Activated naive CD8-positive, alpha-beta T cell treated with anti-CD3 and anti-CD28 coated beads, Interleukin-2, amount 50 U/mL, for 16 hours (primary cell): Measurements from ENCODE around the gene MTX3.

ENCODE experiments used
- DNase-seq: peaks from one replicate; pipeline ENCODE4 v3.0.0-alpha.2; 2020; ENCODE audit warnings: low read depth, low spot score

Gene MTX3

DNA sequence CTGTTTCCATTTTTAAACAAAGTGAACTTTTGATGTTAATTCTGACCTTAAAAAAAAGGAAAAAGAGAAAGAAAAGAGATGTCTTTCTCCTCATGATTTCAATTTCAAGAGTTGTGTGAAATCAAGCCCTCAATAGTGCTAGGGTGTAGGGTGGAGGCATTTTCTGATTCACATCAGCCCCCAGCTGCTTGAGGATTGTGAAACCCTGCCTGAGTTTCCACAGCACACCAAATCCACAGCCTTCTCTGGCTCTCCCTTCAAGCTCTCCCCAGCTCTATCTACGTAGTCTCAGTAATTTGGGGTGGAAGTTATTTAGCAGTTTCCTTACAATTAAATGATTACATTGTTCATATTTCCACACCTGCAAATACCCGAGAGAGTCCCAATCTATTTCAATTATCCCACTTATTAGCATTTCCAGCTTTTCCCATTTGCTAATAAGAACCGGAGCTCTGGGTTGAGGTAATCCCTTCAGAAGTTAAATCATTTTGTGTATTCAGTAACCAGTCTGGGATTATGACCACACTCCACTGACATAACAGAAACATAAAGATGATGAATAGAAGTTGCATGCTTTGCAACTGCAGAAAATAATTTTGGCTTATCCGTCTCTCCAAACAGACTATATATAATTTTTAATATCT, 54.9 kb downstream of the MTX3 start:
- no peak for DNase-seq

DNA sequence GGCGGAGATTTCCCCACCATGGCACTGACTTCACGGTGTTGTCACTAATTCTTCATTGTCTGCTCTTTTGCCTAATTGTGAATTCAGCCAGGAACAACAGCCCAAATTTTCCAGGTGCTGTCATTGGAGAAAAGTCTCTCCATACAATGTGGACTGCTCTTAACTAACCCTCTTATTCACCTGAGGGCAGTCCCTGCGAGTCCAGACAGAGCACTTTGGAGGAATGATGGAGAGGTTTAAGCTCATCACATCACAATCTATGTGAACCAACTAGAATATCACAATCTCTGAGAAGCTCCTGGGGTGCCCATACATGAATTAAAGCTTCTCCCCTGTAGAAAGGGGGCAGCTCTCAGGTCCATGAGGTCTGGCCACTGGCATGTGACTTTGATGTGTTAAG, 56.4 kb downstream of the MTX3 start:
- no peak for DNase-seq

DNA sequence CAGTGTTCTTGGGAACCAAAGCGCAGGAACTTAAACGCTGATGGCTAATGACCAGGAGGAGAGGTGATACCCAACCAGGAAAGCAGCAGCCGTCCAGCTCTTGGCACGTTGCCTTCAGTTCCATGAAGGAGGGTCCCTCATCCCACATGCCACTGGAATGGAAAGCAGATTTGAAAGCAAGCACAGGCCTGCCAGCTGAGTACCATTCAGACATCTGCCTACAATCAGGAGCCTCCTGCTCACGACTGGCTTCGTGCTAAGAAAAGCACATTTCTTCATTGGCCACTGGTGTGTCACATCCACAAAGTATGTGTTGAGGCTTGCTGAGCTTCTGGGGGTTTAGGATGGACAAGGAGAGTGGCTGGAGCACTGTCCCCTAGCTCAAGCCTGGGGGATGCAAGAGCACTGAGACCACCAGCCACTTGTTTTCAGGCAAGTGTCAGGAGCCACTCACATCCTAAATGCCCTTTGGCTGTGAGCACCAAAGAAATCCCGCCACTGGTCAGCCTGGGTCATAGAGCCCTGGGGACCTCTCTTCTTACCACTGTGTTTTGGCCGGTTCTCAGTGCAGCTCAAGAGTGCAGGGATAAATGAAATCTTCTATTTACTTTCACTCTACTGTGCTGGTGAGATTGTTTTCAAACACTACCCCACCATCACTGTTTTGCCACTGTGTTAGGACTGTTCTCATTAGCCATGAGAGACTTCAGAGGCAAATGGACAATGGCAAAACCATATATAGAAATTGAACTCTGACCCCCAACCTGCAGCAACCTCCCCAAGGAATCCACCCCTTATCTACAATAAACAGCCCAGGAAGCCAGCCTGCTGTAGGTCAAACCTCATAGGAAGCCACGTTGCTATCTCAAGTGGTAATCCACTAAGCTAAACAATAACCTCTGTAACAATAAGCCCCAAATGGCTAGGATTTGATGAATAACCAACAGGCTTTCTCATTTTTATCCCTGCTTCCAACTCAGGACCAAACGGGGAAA, 58.3 kb downstream of the MTX3 start:
- DNase-seq, result no peak

DNA sequence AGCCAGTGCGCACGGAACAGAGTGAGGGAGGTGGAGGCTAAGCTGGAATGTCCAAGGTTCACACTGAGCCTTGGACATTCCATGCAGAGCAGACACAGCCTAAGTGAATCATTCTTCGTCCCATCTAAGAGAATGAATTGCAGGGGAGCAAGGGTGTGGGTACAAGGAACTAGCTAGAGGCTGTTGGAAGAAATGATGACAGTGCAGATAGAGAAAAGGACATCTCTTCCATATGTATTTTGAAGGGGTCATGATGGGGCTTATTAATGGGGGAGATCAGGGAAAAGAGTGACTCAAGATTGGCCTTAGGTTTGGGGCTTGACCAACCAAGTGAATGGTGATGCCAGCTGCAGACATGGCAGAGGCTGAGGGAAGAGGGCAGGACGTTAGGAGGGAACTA, 59.2 kb downstream of the MTX3 start:
- DNase-seq, result no peak

DNA sequence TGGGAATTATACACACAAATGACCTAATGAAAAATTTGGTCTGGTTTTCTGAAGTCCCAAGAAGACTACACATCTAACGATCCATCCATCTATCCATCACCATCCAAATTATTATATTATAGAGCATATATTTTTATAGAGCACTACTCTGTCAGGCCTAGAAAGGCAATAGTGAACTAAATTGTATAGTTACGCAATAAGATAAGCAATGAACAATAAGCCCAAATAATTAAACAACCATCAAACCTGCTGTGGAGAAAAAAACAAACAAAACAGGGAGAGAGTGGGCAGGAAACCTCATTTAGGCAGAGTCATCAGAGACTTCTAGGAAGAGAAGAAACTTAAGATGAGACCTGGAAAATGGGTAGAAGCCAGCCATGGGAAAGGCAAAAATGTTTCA, 59.7 kb downstream of the MTX3 start:
- DNase-seq, result no peak

DNA sequence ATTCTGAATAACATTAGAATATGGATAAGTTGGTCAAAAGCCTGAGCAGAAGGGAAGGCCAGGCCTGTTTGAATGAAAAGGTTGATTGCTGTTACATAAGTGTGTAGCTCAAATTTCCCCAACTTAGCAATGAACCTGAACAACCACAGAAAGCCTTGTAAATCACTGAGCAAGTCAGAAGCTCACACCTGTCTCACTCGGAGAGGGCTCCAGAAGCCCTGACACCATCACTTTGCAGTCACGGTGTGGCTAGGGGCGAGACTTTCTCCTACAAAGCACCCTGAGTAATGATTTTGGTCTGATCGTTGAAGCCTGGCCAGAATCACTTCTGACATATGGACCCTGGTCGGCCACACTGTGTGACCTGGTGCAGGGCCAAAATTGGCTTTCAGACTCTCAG, 62.0 kb downstream of the MTX3 start:
- DNase-seq, result no peak
